Measurements from ENCODE around the gene FAM221A. TPM values are rescaled to one million over a fixed set of nuclear protein-coding genes. Genes with fewer than 3 reads are reported as not detected.

The FAM221A gene
- total RNA-seq, 1 experiment from 2014 or later = not detected

DNA sequence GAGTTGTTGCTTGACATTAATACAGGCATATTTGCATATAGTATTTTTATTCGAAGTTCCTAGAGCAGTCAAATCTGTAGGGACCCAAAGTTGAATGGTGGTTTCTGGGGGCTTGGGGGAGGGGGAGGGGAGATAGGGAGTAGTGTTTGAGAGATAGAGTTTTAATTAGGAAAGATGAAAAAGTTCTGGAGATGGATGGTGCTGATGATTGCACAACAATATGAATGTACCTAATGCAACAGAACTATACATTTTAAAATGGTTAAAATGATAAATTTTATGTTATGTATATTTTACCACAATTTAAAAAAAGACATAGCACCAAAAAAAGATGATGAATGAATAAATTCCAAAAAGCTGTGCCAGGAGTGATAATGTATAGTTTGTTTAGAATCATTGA lies 71.9 kb downstream of the FAM221A start:
- in situ Hi-C loops (cut with HindIII; ENCODE audit: low pct_unique_long_range_greater_than_20kb, low sequenced_read_pairs) = no loop called here
- no peak for DNase-seq (ENCODE audit: low read depth)

Other genes with a start within 250 kb of the FAM221A start
- 68.3 and 72.6 TPM in 2 replicates for gene IGF2BP3, start 209.7 kb upstream of the FAM221A start, total RNA-seq (2014; rRNA removed; shearing (Covaris generic); ENCODE audit: low replicate concordance)
- gene TRA2A, start 148.2 kb upstream of the FAM221A start, total RNA-seq (2014; rRNA removed; shearing (Covaris generic); ENCODE audit: low replicate concordance) = 12.6 and 32.5 TPM in 2 replicates
- gene CCDC126, start 82.8 kb upstream of the FAM221A start, total RNA-seq (2014; rRNA removed; shearing (Covaris generic); ENCODE audit: low replicate concordance) = 4.2 and 7.6 TPM in 2 replicates
- gene STK31, start 30.0 kb downstream of the FAM221A start, total RNA-seq (2014; rRNA removed; shearing (Covaris generic); ENCODE audit: low replicate concordance) = not detected in 2 replicates